Thyroid gland (tissue), 4 donors: ENCODE measurements around the gene HOXC11. TPM values are rescaled to one million over a fixed set of nuclear protein-coding genes. Genes with fewer than 3 reads are reported as not detected.

Source experiments
- DNase-seq, 2 donors: peaks; one replicate each; pipeline ENCODE4 v3.0.0-alpha.2; 2019
- H3K27ac ChIP-seq, 3 donors: fragments of 200-600 bp; sonication (generic); 1 replicate in 2 of 3; 2 replicates in 1 of 3; pipeline ENCODE4 v1.5.1; 2016 to 2019; ENCODE audit warnings: mild to moderate bottlenecking in 1 of 3, moderate library complexity in 1 of 3
- H3K27me3 ChIP-seq: fragments of 200-600 bp; sonication (generic); one replicate; pipeline ENCODE4 v1.5.1; 2019
- H3K36me3 ChIP-seq, 2 donors: fragments of 200-600 bp; sonication (generic); one replicate each; pipeline ENCODE4 v1.5.1; 2016 to 2019
- H3K4me1 ChIP-seq, 2 donors: fragments of 200-600 bp; sonication (generic); one replicate each; pipeline ENCODE4 v1.5.1; 2017 to 2019
- H3K4me3 ChIP-seq, 3 donors: fragments of 200-600 bp; sonication (generic); replicated peaks in 1 of 3; 1 replicate in 2 of 3; 2 replicates in 1 of 3; pipeline ENCODE4 v1.5.1; 2016; ENCODE audit warnings: mild to moderate bottlenecking in 1 of 3
- H3K9me3 ChIP-seq: fragments of 200-600 bp; sonication (generic); one replicate; pipeline ENCODE4 v1.5.1; 2017
- POLR2A ChIP-seq, 2 donors: fragments of 450-650 bp; IDR thresholded peaks; one replicate each; pipeline ENCODE4 v1.6.1; 2017; ENCODE audit warnings: antibody characterized with exemption in 2 of 2, mild to moderate bottlenecking in 2 of 2, moderate library complexity in 1 of 2
- WGBS, 2 donors: methylation state at CpG; one replicate each; pipeline ENCODE4 v1.1.5; 2017; 5-methylcytosine and 5-hydroxymethylcytosine counted together
- intact Hi-C: fragments of 100-400 bp; cut with DNase I; formaldehyde crosslinking; loops from one replicate; pipeline ENCODE4 v1.15.1; 2023
- total RNA-seq, 4 donors: library from RNA; depleted of rRNA; stranded (reverse); fragments of >200 nt; gene quantifications; one replicate each; pipeline ENCODE4 v1.2.3, GENCODE V29; 2016
- TF ChIP-seq, protein P1 (sequence below), 6 experiments: fragments of 200-600 bp in 3 of 6; fragments of 450-650 bp in 3 of 6; sonication (generic) in 3 of 6; IDR thresholded peaks; one replicate each; pipeline ENCODE4 v1.5.1; 2016 to 2019; ENCODE audit warnings: antibody characterized with exemption in 6 of 6, mild to moderate bottlenecking in 2 of 6, inconsistent platforms in 1 of 6, moderate library complexity in 1 of 6

HOXC11 gene
- total RNA-seq, 4 donors from 2014 or later = not detected

DNA sequence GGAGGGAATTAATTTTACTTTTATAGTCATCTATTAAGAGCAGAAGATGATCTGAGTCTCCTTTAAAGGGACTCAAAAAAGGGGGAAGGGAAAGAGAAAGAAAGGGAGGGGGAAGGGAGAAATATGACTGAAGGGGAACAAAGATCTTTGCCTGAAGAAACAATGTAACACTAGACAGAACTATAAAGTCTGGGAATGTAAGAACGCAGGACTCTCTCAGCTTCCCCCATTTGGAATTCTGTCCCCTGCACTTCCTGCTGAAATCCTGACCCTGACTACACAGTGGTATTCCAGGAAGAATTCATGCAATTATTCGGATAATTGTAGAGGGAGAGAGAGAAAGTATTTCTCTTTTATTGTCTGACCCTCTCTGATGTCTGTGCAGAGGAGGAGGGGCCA is 8.6 kb upstream of the HOXC11 start:
- no peaks in the 10 kb centered on the region for H3K36me3 ChIP-seq
- peaks cover 83% of the 10 kb centered on the region for H3K27me3 ChIP-seq
- H3K4me3 ChIP-seq = no peak overlapping the region
- intact Hi-C loops = no loop called here
- no peak overlapping the region for H3K27ac ChIP-seq
- peaks cover 0 to 18% of the 10 kb centered on the region in 2 donors for H3K4me1 ChIP-seq
- no peaks in the 10 kb centered on the region for H3K9me3 ChIP-seq
- 12 to 16% methylated on average over 2 of the region's 2 CpGs for WGBS, 2 donors
- no peak for DNase-seq
- TF ChIP-seq, protein P1, sequence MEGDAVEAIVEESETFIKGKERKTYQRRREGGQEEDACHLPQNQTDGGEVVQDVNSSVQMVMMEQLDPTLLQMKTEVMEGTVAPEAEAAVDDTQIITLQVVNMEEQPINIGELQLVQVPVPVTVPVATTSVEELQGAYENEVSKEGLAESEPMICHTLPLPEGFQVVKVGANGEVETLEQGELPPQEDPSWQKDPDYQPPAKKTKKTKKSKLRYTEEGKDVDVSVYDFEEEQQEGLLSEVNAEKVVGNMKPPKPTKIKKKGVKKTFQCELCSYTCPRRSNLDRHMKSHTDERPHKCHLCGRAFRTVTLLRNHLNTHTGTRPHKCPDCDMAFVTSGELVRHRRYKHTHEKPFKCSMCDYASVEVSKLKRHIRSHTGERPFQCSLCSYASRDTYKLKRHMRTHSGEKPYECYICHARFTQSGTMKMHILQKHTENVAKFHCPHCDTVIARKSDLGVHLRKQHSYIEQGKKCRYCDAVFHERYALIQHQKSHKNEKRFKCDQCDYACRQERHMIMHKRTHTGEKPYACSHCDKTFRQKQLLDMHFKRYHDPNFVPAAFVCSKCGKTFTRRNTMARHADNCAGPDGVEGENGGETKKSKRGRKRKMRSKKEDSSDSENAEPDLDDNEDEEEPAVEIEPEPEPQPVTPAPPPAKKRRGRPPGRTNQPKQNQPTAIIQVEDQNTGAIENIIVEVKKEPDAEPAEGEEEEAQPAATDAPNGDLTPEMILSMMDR (IDR thresholded peaks at IDR 0.05) = no peak
- no peak for TF ChIP-seq POLR2A (IDR thresholded peaks at IDR 0.05)

- Histone ChIP-seq H3K4me1 (peaks cover 0 to 18% of the 10 kb centered on the region in 2 donors), H3K27ac (no peak overlapping the region), H3K9me3 (no peaks in the 10 kb centered on the region), H3K4me3 (no peak overlapping the region), H3K27me3 (peaks cover 79% of the 10 kb centered on the region), H3K36me3 (no peaks in the 10 kb centered on the region)
- 3% methylated on average over 18 of the region's 18 CpGs for WGBS, 2 donors
- intact Hi-C loops = no loop called here
- no peak for TF ChIP-seq POLR2A (IDR thresholded peaks at IDR 0.05)
- TF ChIP-seq, protein P1 (IDR thresholded peaks at IDR 0.05) = no peak
- DNase-seq = no peak
Observed at GRCh38 chr12:53965281-53966084, 7.4 kb upstream of the HOXC11 start.

DNA sequence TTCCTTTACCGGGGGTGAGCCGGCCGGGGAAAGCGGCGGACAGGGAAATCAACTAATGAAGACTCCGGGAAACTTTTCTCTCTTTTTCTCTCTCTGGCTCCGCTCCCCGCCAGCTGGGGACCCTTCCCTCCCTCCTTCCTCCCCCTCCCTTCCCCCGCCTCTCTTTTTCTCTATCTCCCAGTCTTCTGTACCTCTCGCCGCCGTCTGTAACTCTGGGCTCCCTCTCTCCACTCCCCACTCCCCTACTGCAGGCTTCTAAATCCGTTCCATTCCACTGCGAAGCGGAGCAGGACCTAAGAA is 6.9 kb upstream of the HOXC11 start:
- Histone ChIP-seq H3K27me3 (peaks cover 79% of the 10 kb centered on the region), H3K36me3 (no peaks in the 10 kb centered on the region)
- 5 to 8% methylated on average over 15 of the region's 15 CpGs for WGBS, 2 donors

GRCh38 chr12:53966385-53967133 is 6.4 kb upstream of the HOXC11 start:
- no peak for DNase-seq
- Histone ChIP-seq H3K27me3 (peaks cover 79% of the 10 kb centered on the region), H3K9me3 (no peaks in the 10 kb centered on the region), H3K4me1 (peaks cover 0 to 8% of the 10 kb centered on the region in 2 donors), H3K27ac (no peak overlapping the region), H3K4me3 (no peak overlapping the region), H3K36me3 (no peaks in the 10 kb centered on the region)
- WGBS, 2 donors = 5 to 11% methylated on average over 36 of the region's 36 CpGs
- intact Hi-C loops = no loop called here
- TF ChIP-seq, protein P1 (IDR thresholded peaks at IDR 0.05) = no peak
- TF ChIP-seq POLR2A (IDR thresholded peaks at IDR 0.05) = no peak

More for the DNA sequence above, 6.9 kb upstream of the HOXC11 start:
- no peak for TF ChIP-seq POLR2A (IDR thresholded peaks at IDR 0.05)
- TF ChIP-seq, protein P1 (IDR thresholded peaks at IDR 0.05) = no peak
- intact Hi-C loops = no loop called here
- peaks cover 0 to 14% of the 10 kb centered on the region in 2 donors for H3K4me1 ChIP-seq
- no peaks in the 10 kb centered on the region for H3K9me3 ChIP-seq
- no peak overlapping the region for H3K4me3 ChIP-seq
- H3K27ac ChIP-seq = no peak overlapping the region
- no peak for DNase-seq

GRCh38 chr12:53967421-53967925 is 5.5 kb upstream of the HOXC11 start:
- no peaks in the 10 kb centered on the region for H3K36me3 ChIP-seq
- 12 to 18% methylated on average over 5 of the region's 5 CpGs for WGBS, 2 donors
- intact Hi-C loops = no loop called here
- TF ChIP-seq, protein P1 (IDR thresholded peaks at IDR 0.05) = no peak
- TF ChIP-seq POLR2A (IDR thresholded peaks at IDR 0.05) = no peak
- no peaks in the 10 kb centered on the region for H3K9me3 ChIP-seq
- H3K27me3 ChIP-seq = peaks cover 79% of the 10 kb centered on the region
- H3K4me1 ChIP-seq = peaks cover 0 to 8% of the 10 kb centered on the region in 2 donors
- H3K27ac ChIP-seq = no peak overlapping the region
- no peak overlapping the region for H3K4me3 ChIP-seq
- no peak for DNase-seq
